IPS-18a (cell line): Measurements from ENCODE around the gene KIF1A.

Experiments used
- H3K27ac ChIP-seq: one replicate; pipeline ENCODE4 v1.5.1; 2013; ENCODE audit warnings: low read length
- H3K27me3 ChIP-seq: one replicate; pipeline ENCODE4 v1.6.1; 2013; ENCODE audit warnings: mild to moderate bottlenecking, low read length; ENCODE audit not compliant: control insufficient read depth, insufficient read depth
- H3K36me3 ChIP-seq: one replicate; pipeline ENCODE4 v1.6.1; 2013; ENCODE audit warnings: low read depth, low read length; ENCODE audit not compliant: control insufficient read depth
- H3K4me1 ChIP-seq: one replicate; pipeline ENCODE4 v1.6.1; 2013; ENCODE audit warnings: low read depth, low read length; ENCODE audit not compliant: control insufficient read depth
- H3K4me3 ChIP-seq: one replicate; pipeline ENCODE4 v1.5.1; 2013; ENCODE audit warnings: low read length
- H3K9ac ChIP-seq: one replicate; pipeline ENCODE4 v1.6.1; 2013; ENCODE audit warnings: mild to moderate bottlenecking, low read length, moderate library complexity
- H3K9me3 ChIP-seq: one replicate; pipeline ENCODE4 v1.6.1; 2013; ENCODE audit warnings: low read depth, low read length; ENCODE audit not compliant: control insufficient read depth

The KIF1A gene, protein sequence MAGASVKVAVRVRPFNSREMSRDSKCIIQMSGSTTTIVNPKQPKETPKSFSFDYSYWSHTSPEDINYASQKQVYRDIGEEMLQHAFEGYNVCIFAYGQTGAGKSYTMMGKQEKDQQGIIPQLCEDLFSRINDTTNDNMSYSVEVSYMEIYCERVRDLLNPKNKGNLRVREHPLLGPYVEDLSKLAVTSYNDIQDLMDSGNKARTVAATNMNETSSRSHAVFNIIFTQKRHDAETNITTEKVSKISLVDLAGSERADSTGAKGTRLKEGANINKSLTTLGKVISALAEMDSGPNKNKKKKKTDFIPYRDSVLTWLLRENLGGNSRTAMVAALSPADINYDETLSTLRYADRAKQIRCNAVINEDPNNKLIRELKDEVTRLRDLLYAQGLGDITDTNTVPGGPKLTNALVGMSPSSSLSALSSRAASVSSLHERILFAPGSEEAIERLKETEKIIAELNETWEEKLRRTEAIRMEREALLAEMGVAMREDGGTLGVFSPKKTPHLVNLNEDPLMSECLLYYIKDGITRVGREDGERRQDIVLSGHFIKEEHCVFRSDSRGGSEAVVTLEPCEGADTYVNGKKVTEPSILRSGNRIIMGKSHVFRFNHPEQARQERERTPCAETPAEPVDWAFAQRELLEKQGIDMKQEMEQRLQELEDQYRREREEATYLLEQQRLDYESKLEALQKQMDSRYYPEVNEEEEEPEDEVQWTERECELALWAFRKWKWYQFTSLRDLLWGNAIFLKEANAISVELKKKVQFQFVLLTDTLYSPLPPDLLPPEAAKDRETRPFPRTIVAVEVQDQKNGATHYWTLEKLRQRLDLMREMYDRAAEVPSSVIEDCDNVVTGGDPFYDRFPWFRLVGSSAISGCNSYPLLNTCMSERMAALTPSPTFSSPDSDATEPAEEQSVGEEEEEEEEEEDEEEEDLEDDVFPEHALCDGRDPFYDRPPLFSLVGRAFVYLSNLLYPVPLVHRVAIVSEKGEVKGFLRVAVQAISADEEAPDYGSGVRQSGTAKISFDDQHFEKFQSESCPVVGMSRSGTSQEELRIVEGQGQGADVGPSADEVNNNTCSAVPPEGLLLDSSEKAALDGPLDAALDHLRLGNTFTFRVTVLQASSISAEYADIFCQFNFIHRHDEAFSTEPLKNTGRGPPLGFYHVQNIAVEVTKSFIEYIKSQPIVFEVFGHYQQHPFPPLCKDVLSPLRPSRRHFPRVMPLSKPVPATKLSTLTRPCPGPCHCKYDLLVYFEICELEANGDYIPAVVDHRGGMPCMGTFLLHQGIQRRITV (N-terminal part only)

DNA sequence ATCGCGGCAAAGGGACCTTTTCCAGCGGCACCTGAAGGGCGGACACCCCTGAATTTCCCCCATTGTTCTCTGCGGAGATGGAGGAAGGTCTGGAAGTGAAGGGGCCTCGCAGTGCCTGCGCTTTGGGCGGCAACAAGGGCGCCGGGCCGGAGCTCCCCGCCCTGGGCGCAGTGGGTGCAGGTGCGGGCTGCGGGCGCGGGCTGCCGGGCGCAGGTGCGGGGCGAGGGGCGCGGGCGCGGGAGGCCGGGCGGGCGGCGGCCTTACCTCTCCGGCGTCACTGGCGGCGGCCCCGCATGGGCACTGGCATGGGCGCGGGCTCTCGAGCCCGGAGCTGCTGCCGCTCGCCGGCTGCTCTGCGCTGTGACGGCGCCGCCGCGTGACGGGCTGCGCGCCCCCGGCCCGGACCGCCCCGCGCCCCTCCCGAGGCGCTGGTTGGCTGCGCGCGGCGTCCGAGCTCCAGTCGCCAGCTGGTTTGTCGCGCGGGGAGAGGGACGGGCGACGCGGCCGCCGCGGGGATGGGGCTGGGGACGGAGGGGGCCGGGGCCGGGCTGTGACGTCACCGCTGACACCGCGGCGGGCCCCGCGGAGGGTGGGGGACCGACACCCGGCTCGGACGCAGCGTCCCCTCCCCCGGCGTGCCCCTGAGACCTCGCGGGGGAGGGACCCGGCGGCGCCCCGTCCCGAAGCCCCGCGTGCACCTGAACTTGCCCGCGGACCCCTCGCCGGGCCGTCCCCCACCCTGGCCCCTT is at the start of gene KIF1A:
TSS of gene KIF1A (minus strand) at position 362 of the 749 bp plus-strand sequence. CDS start 22,467 bp downstream, outside the sequence.
- Histone ChIP-seq H3K27ac (no peak within 1 kb of the TSS), H3K27me3 (peaks cover 23% of the 10 kb centered on the region), H3K4me1 (peaks cover 15% of the 10 kb centered on the region), H3K4me3 (peak within 1 kb of the TSS; percentile 81), H3K36me3 (peaks cover 6% of the 10 kb centered on the region), H3K9ac (peak within 1 kb of the TSS; percentile 88), H3K9me3 (no peaks in the 10 kb centered on the region)

DNA sequence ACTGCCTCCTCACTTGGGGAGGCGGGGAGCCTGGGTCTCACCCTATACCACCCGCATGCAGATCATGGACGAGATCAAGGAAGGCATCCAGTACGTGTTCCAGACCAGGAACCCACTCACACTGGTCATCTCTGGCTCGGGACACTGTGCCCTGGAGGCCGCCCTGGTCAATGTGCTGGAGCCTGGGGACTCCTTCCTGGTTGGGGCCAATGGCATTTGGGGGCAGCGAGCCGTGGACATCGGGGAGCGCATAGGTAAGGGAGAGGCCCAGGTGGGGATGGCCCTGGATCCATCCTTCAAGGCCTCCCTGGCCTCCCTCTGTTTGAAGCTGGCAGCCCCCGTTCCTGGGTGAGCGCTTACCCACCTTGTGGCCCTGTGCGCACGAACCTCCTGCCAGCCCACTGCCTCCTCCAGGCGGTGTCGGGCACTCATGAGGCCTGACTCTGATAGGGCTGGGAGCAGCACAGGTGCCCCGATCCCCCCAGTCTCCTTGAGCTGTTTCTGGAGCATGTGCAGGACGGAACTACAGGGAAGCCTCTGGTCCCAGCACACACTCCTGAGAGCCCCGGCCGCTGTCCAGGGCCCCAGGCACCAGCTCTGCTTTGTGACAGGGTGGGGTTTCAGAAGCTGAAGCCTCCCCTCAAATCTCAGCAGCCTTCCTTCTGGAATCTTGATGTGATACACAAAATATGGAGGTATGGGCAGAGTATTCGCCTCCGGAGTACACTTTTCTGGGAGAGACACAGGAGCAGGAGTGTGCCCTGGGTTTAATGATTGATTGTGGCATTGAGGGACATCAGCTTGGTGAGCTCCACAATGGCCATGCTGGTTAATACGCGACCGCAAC is 49.3 kb upstream of the KIF1A start:
- no peaks in the 10 kb centered on the region for H3K36me3 ChIP-seq
- H3K27me3 ChIP-seq: no peaks in the 10 kb centered on the region
- no peak overlapping the region for H3K9ac ChIP-seq
- no peak overlapping the region for H3K4me3 ChIP-seq
- no peak overlapping the region for H3K27ac ChIP-seq
- H3K4me1 ChIP-seq: no peaks in the 10 kb centered on the region
- no peaks in the 10 kb centered on the region for H3K9me3 ChIP-seq

DNA sequence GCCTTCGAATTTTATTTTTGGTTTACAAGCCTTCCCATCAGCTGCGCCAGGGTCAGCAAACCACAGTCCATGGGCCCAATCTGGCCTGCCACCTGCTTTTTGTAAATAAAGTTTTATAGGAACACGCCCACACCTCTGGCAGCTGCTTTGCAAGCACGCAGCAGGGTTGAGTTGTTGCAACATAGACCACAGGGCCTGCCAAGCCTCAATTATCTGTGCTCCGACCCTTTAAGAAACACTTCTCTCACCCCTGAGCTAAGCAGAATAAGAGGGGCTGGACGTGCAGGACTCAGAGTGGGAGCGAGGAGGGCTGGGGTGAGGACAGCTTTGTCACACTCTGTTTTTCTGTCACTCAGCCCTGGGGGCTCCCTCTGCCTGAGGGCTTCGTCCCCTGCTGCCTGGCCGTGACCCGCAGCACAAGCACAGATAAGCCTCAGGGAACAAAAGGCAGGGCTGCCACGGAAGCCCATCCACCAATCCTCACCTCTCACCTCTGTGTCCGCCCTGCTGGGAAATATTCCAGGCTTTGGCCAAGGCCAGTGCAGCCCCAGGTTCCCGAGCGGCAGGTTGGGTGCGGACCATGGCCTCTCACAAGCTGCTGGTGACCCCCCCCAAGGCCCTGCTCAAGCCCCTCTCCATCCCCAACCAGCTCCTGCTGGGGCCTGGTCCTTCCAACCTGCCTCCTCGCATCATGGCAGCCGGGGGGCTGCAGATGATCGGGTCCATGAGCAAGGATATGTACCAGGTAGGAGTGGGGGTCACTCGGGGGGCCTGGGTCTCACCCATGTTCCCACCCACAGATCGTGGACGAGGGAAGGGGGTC is 48.5 kb upstream of the KIF1A start, which contains the start of gene AGXT:
TSS of gene AGXT (plus strand) at position 539 of the 823 bp plus-strand sequence. CDS start at position 581, 42 bp downstream.
- H3K4me3 ChIP-seq: no peak within 1 kb of the TSS
- no peak within 1 kb of the TSS for H3K9ac ChIP-seq
- H3K36me3 ChIP-seq: no peaks in the 10 kb centered on the region
- no peaks in the 10 kb centered on the region for H3K27me3 ChIP-seq
- no peak within 1 kb of the TSS for H3K27ac ChIP-seq
- no peaks in the 10 kb centered on the region for H3K9me3 ChIP-seq
- no peaks in the 10 kb centered on the region for H3K4me1 ChIP-seq

DNA sequence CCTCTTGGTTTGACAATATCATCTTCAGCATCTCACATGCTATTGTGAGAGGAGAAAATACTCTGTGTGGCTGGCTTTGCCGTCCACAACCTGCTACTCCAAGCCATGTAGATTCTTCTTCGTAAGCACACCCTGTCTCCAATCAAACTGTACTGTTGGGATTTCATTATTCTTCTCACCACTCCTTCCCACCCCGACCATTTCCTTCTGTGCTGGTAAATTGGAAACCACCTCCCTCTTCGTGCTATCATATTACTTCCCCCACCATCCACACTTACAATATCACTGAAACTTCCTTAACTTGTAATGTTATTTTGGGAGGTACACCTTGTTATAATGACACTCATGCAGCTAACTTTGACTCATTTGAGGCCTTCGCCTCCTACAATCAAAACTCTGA is 45.4 kb upstream of the KIF1A start:
- H3K36me3 ChIP-seq: no peaks in the 10 kb centered on the region
- H3K4me1 ChIP-seq: no peaks in the 10 kb centered on the region
- H3K27me3 ChIP-seq: no peaks in the 10 kb centered on the region
- H3K4me3 ChIP-seq: no peak overlapping the region
- no peak overlapping the region for H3K9ac ChIP-seq
- no peaks in the 10 kb centered on the region for H3K9me3 ChIP-seq
- no peak overlapping the region for H3K27ac ChIP-seq

DNA sequence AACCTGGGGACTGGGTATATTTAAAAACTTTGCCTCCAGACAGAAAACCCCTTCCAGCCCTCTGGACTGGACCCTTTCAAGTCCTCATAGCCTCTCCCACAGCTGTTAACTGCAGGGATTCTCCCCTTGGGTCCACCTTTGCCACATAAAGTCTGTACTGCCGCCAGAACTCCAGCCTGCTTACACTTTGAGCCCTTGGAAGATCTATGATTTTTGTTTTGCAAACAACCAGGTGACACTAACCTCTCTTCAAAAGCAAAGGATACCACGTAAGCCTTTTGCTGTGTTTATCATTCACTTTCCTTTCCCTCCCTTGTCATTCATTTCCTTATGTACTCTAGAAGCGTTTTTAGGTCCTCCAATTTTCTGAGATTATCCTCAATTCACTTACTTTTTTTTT is 44.5 kb upstream of the KIF1A start:
- Histone ChIP-seq H3K27me3 (no peaks in the 10 kb centered on the region), H3K36me3 (no peaks in the 10 kb centered on the region), H3K4me3 (no peak overlapping the region), H3K27ac (no peak overlapping the region), H3K9me3 (no peaks in the 10 kb centered on the region), H3K4me1 (no peaks in the 10 kb centered on the region), H3K9ac (no peak overlapping the region)

DNA sequence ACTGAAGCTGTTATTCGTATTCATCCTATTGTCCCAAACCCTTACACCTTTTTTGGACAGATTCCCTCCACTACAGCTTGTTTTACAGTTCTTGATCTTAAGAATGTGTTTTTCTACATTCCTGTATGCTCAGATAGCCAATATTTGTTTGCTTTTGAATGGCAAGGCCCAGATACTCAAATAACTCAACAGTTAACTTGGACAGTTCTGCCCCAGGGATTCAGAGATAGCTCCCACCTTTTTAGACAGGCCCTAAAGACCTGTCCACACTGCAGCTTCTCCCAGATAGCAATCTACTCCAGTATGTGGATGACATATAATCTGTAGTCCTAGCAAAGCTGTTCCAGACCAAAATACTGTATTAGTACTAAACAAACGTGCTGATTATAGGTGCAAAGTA is 41.5 kb upstream of the KIF1A start:
- no peak overlapping the region for H3K27ac ChIP-seq
- H3K36me3 ChIP-seq: no peaks in the 10 kb centered on the region
- no peak overlapping the region for H3K4me3 ChIP-seq
- no peak overlapping the region for H3K9ac ChIP-seq
- no peaks in the 10 kb centered on the region for H3K4me1 ChIP-seq
- H3K27me3 ChIP-seq: no peaks in the 10 kb centered on the region
- no peaks in the 10 kb centered on the region for H3K9me3 ChIP-seq

DNA sequence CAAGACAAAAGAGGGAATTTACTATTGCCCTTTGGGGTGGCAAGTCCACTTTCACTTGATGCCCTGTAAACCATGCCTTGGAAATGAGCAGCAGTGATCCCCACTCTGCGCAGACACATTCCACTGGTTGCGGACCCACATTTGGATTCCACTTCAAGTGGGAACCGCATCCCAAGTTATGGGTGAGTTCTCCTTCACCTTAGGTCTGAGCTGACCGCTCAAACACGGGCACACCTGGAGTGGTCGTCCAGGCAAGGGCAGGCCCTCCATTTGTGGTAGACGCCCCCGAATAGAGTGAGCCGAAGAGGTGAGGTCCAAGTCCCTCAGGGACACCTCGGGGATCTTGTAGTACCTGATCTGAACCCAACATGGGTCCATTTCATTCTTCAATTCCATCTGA is 38.9 kb upstream of the KIF1A start:
- H3K4me1 ChIP-seq: no peaks in the 10 kb centered on the region
- no peak overlapping the region for H3K4me3 ChIP-seq
- H3K36me3 ChIP-seq: no peaks in the 10 kb centered on the region
- no peak overlapping the region for H3K9ac ChIP-seq
- H3K27ac ChIP-seq: no peak overlapping the region
- no peaks in the 10 kb centered on the region for H3K9me3 ChIP-seq
- H3K27me3 ChIP-seq: no peaks in the 10 kb centered on the region

DNA sequence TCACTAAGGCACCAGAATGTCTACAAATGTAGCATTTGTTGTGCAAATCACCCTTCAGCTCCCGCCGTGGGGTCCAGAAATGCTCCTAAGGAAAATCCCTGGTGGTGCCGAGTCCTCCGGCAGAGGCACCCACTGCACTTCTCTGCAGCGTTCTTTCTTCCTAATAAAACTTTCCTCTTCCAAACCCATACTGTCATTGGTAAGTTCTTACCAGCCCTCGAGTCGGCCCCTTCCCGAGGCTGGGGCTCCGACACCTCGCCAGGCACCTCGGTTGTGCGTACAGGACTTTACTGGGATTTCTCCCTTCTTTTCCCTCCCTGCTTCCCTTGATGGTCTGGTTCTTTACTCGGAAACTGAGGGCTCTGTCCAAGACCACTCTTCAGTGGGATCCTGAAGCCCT is 38.3 kb upstream of the KIF1A start:
- H3K9me3 ChIP-seq: no peaks in the 10 kb centered on the region
- H3K4me1 ChIP-seq: no peaks in the 10 kb centered on the region
- H3K27ac ChIP-seq: no peak overlapping the region
- H3K4me3 ChIP-seq: no peak overlapping the region
- no peaks in the 10 kb centered on the region for H3K27me3 ChIP-seq
- no peaks in the 10 kb centered on the region for H3K36me3 ChIP-seq
- H3K9ac ChIP-seq: no peak overlapping the region

DNA sequence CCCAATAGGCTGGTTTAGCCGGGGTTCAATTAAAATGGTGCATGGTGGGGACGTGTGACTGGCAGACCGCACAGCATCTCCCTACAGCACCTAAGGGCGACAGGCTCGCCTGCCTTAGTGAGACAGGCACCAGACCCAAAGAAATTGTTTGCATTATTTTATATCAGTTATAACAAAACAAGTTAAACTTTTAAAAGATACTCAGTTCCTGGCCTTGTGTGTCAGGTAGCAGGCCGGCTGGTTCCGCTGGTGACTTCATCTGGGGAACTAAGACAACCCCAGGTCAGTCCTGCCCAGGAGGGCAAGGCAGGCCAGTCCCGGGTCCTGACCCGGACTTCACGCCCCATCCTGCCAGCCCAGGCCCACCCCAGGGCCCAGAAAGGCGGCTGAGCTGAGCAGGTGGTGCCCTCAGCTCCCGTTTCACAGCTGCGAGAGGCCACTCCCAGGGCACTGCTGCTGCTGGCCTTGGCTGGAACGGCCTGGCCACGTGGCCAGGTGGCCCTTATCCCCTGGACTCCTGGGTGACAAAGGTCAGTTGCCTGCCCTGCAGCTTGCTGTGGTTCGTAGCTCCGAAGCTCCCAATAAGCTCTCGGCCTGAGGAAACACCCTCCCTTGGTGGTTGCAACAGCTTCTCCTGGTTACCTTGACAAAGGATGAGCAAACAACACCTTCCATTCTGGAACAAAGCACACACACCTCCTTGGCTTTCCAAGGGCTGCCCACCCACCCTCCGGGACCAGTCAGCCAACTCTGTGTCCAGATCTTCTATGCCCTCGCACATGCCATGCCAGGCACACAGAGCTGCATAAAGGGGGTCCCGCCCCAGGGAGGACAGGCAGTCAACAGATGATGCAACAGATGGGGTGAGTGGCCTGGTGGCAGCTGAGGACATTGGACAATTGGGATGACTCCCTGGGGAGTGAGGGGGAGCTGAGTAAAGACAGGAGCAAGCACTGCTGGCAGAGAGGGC is 37.3 kb upstream of the KIF1A start:
- no peaks in the 10 kb centered on the region for H3K36me3 ChIP-seq
- H3K27ac ChIP-seq: no peak overlapping the region
- no peak overlapping the region for H3K4me3 ChIP-seq
- H3K27me3 ChIP-seq: no peaks in the 10 kb centered on the region
- H3K9me3 ChIP-seq: no peaks in the 10 kb centered on the region
- no peak overlapping the region for H3K9ac ChIP-seq
- no peaks in the 10 kb centered on the region for H3K4me1 ChIP-seq
